Stimulated activated CD8-positive, alpha-beta memory T cell treated with anti-CD3 and anti-CD28 coated beads, Interleukin-4, amount 100 ng/mL, for 4 hours (primary cell): ENCODE results near the gene SIRPG.
"Not testable (repeated sequence)": the region's sequence is repeated elsewhere in the genome, so short reads cannot be mapped to it uniquely, and the experiment has no call there.

Experiments
- DNase-seq, 2 donors: peaks; one replicate each; pipeline ENCODE4 v3.0.0-alpha.2; 2020; ENCODE audit warnings: low read depth in 2 of 2, low spot score in 1 of 2

Gene SIRPG

DNA sequence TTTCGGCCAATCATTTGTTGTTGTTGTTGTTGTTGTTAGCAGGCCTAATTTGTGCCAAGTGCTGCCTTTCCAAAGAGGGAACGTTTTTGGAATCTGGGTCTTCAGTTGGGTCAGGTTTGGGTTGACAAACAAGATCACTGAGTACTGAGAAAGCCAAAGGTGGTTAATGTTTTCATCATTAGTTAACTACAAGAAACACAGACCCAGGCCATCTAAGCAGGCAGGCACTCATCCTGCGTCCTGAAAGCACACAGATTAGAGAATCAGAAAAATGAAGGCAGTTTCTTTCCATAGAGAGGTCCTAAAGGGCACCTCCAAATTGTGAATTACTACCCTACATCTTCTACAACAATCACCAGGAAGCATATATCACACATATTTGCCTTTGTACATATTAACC is 15.1 kb upstream of the SIRPG start:
- DNase-seq: no peak

DNA sequence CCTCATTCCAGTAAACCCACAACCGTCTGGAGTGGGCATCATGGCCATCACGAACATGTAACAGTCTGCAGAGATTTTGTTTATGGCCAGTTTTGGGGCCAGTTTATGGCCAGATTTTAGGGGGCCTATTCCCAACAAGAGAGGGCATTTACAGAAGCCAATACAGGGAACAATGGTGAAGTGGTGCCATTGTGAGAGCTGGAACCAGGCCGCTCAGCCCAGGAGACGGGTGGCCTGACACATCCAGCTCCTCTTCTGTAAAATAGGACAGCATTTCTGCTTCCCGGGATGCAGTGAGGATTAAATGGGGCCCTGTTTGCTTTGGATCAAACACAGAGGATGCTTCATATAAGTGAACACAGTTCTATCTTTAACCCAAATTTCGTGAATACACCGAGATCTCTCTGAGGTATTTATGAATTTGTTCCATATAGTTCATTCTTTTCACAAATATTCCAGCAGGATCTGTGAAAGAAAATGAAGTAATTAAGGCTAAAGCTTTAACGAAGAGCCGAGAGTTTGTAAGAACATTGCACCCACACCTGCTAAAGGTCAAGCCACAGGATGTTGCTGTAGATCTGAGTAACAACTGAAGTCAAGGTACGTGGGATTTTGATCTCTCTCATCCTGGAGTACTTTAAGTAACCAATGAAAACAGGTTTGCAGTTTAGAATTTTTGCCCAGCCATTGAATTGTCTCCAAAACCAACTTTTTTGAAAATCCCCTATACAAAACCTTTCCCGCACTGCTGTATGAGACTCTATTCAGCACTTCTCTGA is 14.5 kb upstream of the SIRPG start:
- no peak for DNase-seq

DNA sequence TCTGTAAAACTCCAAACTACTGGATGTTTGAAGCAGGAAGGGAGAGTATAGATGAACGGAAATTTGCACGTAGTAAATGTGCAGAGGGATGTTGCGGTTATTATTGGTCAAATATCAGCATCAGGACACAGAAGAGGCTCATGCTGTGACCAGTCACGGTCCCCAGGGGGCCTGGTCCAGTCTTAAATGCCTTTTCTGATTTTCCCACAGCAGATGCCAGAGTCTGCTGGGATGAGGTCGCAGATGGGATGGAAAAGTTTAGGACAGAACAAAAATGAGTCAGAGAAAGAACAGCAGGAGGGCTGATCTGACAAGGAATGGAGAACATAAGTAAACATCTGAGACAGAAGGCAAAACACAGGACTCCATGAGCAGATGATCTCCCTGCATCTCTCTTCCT is 11.7 kb upstream of the SIRPG start:
- no peak for DNase-seq

DNA sequence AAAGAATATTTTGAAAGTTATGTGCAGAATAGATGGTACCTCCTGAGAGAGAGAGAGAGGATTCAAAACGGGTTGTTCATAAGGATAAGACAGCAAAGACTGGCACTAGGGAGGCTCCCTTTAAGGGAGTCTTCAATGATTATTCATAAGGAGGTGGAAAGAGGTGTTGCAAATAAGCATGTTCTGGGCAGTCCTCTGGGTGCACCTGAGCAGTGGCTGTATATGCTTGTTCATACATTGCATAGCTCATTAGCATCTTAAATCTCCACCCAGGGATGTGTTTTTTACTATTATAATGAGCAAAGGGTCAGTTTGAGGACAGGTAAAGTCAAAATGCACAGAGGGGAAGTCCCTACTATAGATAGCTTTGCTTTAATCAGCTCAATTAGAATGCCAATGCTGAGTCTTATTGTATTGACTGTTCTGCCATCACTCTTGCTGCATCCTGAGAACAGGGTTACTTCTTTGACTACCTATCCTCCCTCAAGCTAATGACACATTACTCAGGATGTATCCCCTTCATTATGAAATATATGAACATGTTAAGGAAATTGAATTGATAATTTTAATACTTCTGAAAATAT is 10.0 kb upstream of the SIRPG start:
- DNase-seq: no peak

DNA sequence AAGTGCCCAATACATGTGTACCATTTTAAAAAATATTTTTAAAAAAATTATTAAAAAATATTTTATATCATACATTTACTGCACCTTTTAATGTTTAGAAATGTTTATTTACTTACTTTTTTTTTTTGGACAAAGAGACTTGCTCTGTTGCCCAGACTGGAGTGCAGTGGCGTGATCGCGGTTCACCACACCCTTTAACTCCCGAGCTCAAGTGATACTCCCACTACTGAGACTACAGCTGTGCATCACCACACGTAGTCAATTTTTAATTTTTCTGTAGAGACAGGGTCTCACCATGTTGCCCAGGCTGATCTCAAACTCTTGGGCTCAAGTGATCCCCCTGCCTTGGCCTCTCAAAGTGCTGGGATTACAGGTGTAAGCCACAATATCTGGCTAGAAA is 9.2 kb upstream of the SIRPG start:
- DNase-seq: no peak

DNA sequence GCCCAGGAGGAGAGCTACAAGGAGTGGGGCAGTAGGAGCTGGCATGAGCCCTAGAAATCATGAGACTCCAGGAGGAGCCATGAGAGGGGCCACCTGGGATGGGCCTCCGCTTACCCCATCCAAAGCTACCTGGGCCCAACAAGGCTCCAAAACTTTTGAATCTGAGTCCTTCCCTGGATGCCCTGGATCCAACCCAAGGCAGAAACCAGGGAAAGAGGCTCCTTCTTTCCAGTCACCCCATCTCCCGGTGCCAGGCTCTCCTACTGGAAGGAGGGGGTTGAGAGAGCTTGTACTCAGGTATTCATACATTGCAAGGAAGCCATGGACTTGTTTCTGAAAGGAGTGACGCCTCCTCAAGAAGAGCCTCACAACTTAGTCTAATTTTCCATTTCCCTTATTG is 7.8 kb upstream of the SIRPG start:
- DNase-seq: no peak

DNA sequence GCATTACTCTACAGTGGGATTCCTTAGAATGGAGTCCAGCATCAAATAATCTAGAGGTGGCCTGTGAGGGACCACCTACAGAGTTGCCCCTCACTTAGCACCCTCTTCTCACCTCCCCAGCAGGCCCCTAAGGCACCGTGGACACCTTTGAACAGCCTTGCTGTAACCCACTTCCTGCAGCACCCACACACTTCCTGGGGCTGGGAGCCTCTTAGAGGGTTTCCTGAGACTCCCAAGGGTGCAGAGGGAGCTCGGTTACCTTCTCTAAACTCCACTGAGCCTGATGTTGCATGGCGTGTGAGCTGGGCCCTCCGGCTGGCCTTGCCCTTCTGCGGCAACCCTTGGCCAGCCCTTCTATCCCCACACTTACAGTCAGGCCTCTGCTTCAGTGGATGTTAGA is 7.3 kb upstream of the SIRPG start:
- DNase-seq: peak in 1 of 2 donors; percentile 37

DNA sequence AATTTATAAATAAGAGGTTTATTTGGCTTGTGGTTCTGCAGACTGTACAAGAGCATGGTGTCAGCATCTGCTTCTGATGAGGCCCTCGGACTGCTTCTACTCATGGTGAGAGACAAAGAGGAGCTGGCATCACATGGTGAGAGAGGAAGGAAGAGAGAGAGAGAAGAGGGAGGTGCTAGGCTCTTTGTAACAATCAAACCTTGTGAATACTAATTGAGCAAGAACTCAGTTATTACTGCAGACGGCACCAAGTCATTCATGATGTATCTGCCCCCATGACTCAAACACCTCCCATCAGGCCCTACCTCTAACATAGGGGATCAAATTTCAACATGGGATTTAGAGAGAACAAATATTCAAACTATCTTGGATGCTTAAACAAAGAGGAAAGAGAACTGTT is 6.3 kb upstream of the SIRPG start:
- DNase-seq: no peak

DNA sequence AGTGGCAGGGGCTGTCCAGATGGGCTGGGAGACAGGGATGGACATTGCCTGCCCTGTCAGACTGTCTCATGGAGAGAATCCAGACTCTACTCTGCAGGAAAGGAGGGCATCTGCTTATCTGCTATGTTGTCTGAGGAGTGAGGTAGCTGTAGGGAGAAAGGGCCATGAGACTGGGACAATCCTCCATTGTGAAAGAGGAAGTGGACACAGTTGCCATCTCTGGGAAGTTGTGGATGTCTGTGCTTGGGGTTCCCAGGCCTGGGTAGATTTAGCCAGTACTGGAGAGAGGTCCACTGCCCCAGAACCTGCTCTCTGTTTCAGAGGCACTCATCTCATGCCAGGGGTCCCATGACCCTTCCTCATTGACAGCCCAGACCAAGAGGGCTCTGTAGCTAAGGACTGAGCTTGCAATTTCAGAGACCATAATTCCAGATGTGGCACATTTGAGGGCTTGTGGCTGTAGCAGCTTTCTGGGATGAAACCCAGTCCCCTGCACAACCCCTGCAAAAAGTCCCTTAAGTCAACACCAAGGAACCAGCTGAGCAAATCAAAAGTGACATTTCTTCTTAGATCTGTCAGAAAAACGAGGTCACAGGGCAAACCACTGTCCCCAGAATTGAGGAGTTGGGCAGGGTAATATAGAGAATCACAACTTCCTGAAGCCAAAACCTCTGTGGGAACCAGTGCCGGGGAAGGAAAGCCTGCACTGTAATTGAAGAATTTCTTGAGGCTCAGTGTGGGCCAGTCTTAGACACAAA is 4.1 kb upstream of the SIRPG start:
- DNase-seq: no peak

DNA sequence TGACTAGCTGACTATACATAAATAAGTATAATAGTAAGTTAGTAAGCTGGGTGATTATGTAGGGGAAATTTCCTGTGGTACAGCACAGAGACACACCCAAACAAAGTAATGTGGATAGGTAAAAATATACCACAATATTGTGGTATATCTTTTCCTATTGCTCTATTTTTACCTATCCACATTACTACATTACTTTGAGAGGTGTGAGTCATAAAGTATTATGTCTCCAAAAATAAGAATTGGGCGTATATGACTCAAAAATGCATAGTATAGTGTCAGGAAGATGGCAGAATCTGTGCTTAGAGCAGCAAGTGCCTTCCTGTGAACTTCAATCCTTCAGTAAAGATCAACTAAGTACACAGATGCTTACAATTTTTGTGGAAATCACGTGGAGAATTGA is 2.7 kb upstream of the SIRPG start:
- DNase-seq: no peak

DNA sequence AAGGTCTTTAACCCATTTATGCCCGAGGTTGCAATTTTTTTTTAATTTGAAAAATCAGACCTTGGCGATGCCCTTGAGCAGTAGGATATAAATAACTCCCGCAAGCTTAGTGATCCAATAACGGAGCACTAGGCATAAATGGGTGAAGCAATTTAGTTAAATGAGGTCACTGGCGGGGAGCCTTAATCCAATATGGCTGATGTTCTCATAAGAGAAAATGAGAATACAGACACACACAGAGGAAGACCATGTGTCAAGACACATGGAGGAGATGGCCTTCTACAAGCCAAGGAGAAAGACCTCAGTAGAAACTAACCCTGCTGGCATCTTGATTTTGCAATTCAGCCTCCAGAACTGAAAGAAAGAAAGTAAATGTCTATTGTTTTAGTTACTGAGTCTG is 735 bp downstream of the SIRPG start:
- no peak for DNase-seq

DNA sequence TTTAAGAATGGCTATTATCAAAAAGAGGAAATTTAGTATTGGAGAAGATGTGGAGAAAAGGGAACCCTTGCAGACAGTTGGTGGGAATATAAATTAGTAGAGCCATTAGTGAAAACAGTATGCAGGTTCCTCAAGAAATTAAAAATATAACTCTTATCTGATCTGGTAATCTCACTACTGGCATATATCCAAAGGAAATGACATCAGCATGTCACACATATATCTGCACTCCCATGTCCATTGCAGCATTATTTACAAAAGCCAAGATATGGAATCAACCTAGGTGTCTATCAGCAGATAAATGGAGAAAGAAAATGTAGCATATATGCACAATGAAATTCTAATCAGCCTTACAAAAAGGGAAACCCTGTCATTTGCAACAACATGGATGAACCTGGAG is 2.6 kb downstream of the SIRPG start:
- no peak for DNase-seq

DNA sequence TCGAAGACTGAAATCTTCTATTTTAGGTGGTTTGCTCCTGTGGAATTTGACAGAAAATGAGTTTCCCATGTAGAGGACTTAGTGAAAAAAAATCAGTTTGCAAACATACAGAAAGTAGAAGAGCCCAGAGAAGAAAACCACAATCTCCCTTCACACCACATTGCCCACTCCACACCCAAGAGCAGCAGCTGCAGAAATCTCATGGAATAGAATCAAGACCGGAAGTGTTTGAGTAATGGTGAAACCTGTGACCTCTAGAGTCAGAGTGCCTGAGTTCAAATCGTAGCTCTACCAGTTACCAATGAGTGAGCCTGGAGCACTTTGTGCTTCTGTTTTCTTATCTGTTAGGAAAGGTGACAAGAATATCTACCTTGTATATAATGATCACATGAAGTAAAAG is 4.6 kb downstream of the SIRPG start:
- DNase-seq: no peak

DNA sequence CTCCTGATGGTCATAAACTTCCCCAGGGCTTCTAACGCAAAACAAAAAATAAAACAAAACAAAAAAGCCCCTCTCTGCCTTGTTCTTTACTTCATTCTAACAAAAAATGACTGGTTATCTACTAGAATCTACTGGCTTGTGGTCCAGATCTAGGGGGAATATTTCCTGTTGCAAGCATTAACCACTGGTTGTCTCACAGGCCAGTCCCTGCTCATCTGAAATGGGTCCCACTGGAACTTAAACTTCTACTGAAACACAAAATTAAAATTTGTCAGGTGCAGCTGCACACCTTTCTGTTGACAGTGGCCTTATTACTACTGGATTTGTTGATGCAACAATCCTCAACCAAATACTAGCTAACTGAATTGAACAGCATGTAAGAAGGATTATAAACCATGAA is 5.5 kb downstream of the SIRPG start:
- no peak for DNase-seq

DNA sequence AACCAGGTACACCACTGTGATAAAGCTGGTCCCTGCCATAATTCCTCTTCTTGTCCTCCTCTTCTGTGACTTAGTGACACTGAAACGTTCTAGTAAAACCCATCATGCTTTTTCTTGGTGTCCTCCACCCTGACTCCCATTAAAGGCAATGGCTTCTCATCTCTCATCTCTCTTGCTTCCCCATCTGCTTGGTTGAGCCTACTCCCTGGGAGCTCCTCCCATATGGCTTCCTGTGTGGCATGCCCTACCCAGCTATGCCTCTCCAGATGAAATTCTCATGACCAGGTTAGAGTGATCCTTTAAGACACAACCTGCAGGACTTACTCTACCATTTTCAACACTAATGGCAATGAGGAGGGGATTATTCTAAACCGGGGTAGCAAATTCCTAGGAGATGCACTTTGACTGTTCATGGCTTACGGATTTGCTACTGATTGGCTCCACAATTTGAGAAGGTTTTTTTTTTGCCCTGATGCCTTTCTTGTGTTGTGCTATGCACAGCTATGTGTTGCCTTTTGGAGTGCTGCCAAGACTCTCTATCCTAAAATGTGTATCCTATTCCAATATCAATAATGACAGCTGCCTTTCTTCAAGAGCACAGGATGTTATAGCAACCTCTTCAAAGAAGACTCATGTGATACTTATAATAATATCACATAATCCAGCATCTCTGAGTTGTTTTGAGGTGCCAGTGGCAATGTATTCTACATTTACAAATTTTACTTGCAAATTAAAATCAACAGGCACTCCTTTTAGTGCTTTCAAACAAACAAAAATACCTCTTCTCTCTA is 6.1 kb downstream of the SIRPG start:
- no peak for DNase-seq

DNA sequence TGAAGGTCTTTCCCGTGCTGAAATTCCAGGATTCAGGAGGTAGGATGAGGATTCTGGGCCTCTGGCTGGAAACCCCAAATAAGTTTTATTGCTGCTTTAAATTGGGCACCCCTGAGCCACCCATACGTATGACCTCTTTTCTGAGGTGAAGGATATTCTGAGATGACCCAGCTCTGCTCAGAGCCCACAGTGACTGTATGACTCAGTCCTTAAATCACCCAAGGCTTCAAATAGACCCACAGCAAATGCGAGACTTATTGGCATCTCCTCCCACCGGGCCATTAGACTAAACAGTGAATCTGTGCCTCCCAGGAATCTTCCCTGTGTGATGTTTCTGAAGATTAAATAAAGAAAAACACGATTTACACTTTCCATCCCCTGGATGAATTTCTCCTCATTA is 9.5 kb downstream of the SIRPG start:
- no peak for DNase-seq

DNA sequence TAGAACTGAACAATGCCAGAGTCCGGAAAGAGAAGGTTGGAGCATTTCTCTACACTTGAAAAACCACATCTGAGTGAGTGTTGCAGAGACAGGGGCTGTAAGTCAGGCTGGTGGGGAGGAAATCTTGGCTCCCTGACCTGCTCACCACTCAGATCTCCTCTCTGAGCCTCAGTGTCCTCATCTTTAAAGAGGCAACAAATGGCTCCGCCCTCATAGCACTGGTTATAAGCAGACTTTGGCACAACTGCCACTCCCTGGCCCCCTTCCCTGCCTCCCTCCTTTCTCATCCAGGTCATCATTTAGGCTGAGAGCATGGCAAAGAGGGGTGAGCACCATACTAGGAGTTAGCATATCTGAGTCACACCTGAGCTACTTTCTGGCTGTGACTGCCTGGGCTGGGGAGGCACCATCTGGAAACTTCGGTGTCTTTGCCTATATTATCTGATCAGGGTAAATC is 10.6 kb downstream of the SIRPG start:
- no peak for DNase-seq

DNA sequence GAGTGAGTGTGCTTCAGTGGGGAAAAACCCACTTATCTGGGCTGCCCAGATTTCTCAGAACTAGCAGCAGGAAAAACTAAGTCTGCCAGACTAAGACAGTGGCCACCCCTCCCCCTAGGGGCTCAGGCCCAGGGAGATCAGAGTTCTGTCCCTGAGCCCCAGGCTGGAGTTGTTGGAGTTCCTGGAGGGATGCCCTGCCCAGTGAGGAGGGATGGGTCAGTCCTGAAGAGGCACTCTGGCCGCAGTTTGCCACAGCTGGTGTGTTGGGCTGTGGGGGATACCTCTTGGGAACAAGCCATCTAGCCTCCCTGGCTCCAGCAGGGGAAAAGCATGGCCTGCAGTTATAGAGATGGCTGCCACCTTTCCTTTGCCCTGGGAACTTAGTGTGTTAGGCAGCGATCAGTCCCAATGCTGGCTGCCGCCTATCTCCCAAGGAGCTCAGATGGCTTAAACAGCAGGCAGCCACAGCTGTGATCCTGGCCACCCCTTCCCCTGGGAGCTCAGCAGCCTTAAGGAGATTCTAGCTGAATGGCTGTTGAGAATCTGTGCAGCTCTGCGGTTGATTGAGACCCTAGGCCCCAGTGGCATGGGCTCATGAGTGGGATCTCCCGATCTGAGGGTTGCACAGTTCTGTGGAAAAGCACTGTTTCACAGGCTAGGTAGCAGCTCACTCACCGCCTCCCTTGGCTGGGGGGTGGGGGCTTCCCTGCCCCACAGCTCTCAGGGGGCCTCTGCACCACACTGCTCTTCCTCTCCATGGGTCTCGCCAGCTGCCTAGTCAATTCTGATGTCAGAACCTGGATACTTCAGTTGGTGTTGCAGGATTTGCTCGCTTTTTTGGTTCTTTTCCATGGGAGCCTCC is 13.2 kb downstream of the SIRPG start:
- no peak for DNase-seq

DNA sequence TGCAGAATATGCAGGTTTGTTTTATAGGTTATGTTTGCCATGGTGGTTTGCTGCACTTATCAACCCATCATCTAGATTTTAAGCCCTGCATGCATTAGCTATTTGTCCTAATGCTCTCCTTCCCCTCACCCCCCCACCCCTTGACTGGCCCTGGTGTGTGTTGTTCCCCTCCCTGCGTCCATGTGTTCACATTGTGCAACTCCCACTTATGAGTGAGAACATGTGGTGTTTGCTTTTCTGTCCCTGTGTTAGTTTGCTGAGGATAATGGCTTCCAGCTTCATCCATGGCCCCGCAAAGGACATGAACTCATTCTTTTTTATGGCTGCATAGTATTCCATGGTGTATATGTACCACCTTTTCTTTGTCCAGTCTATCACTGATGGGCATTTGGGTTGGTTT is 18.9 kb downstream of the SIRPG start:
- not testable (repeated sequence) for DNase-seq

DNA sequence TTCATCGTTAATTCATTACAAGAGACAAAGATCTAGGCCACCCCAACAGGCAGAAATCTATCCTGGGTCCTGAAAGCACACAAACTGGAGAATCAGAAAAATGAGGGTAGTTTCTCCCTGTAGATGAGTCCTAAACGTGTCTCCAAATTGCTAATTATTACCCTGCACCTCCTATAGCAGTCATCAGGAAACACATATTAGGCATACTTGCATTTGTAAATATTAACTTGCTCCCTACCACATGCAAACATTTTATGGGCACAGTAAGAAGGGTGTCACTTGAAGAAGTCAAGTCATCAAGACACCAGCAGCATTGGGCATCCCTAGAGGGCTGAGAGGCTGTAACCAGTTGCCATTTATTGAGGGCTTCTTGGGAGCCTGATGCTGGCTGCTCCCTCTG is 19.8 kb downstream of the SIRPG start:
- DNase-seq: no peak

DNA sequence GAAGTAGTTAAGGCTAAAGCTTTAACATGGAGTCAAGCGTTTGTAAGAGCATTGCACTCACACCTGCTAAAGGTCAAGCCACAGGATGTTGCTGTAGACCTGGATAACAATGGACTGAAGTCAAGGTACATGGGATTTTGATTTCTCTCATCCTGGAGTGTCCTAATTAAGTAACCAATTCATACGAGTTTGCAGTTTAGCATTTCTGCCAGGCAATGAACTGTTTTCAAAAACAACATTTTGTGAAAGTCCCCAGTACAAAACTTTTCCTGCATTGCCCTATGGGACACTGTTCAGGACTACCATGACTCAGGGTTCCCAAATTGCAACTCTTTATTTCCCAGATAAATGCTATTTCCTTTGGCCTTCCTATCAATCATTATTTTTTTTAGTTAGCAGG is 20.4 kb downstream of the SIRPG start:
- no peak for DNase-seq
